ENCODE measurements around the gene MKRN2.
A peak's percentile ranks its signal among the peaks of the same experiment; 100 is the strongest.

DNA sequence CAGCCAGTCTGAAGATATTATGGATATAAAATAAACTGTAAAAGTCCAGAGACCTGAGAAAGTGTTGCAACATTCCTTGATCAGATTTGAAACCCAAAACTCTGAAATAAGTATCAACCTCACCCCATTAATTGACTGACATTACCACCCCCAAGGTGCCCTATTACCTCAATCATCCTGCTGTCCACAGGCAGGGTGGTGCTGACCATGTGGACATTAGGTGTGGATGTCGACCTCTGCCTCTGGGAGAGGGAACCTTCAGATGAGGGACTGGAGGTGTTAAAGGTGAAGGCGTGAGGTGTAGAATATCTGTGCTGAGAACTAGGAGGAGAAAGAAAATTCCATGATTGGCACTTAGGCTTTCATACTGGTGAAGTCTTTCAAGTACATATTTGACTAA is 47.1 kb downstream of the MKRN2 start:
- TF ChIP-seq, protein P1, sequence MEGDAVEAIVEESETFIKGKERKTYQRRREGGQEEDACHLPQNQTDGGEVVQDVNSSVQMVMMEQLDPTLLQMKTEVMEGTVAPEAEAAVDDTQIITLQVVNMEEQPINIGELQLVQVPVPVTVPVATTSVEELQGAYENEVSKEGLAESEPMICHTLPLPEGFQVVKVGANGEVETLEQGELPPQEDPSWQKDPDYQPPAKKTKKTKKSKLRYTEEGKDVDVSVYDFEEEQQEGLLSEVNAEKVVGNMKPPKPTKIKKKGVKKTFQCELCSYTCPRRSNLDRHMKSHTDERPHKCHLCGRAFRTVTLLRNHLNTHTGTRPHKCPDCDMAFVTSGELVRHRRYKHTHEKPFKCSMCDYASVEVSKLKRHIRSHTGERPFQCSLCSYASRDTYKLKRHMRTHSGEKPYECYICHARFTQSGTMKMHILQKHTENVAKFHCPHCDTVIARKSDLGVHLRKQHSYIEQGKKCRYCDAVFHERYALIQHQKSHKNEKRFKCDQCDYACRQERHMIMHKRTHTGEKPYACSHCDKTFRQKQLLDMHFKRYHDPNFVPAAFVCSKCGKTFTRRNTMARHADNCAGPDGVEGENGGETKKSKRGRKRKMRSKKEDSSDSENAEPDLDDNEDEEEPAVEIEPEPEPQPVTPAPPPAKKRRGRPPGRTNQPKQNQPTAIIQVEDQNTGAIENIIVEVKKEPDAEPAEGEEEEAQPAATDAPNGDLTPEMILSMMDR (IDR thresholded peaks at IDR 0.05 in 2 of 3, conservative IDR thresholded peaks at IDR 0.05 in 1 of 3; ENCODE audit: borderline replicate concordance in 1 of 3, insufficient read depth in 1 of 3, low read depth in 2 of 3, low read length in 2 of 3) = no peak
- TF ChIP-seq YY1 (IDR thresholded peaks at IDR 0.05; ENCODE audit: extremely low read depth, insufficient replicate concordance, low read depth, low read length) = no peak
- TF ChIP-seq RAD21 (IDR thresholded peaks at IDR 0.05; ENCODE audit: low read depth) = no peak
- no peak for TF ChIP-seq EZH2 (IDR thresholded peaks at IDR 0.05)
- TF ChIP-seq ZNF274 (IDR thresholded peaks at IDR 0.05; ENCODE audit: low read depth, low read length) = no peak
- no peak for TF ChIP-seq MAX (IDR thresholded peaks at IDR 0.05)
- no peak for TF ChIP-seq POLR2A (IDR thresholded peaks at IDR 0.05; ENCODE audit: borderline replicate concordance, extremely low read depth, insufficient read depth, insufficient read length)
- TF ChIP-seq, protein P2, sequence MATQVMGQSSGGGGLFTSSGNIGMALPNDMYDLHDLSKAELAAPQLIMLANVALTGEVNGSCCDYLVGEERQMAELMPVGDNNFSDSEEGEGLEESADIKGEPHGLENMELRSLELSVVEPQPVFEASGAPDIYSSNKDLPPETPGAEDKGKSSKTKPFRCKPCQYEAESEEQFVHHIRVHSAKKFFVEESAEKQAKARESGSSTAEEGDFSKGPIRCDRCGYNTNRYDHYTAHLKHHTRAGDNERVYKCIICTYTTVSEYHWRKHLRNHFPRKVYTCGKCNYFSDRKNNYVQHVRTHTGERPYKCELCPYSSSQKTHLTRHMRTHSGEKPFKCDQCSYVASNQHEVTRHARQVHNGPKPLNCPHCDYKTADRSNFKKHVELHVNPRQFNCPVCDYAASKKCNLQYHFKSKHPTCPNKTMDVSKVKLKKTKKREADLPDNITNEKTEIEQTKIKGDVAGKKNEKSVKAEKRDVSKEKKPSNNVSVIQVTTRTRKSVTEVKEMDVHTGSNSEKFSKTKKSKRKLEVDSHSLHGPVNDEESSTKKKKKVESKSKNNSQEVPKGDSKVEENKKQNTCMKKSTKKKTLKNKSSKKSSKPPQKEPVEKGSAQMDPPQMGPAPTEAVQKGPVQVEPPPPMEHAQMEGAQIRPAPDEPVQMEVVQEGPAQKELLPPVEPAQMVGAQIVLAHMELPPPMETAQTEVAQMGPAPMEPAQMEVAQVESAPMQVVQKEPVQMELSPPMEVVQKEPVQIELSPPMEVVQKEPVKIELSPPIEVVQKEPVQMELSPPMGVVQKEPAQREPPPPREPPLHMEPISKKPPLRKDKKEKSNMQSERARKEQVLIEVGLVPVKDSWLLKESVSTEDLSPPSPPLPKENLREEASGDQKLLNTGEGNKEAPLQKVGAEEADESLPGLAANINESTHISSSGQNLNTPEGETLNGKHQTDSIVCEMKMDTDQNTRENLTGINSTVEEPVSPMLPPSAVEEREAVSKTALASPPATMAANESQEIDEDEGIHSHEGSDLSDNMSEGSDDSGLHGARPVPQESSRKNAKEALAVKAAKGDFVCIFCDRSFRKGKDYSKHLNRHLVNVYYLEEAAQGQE (IDR thresholded peaks at IDR 0.05; ENCODE audit: low read depth) = peak; percentile 50
- no peak for TF ChIP-seq ELF1 (IDR thresholded peaks at IDR 0.05; ENCODE audit: borderline replicate concordance, low read depth)
- TF ChIP-seq SP1 (IDR thresholded peaks at IDR 0.05; ENCODE audit: low read depth) = no peak

Measured in HCT116 (cell line).